Stomach (tissue), 9 donors: Measurements from ENCODE around the gene NYNRIN. TPM values are rescaled to one million over a fixed set of nuclear protein-coding genes. Genes with fewer than 3 reads are reported as not detected.

ENCODE experiments used
- DNase-seq, 2 donors: peaks; one replicate each; pipeline versions ENCODE4 v3.0.0 to v3.0.0-alpha.2; 2013 to 2019
- H3K27ac ChIP-seq, 5 donors: fragments of 200-600 bp in 4 of 5; sonication (generic) in 4 of 5; one replicate each; pipeline ENCODE4 v1.5.1; 2013 to 2019; ENCODE audit warnings: mild to moderate bottlenecking in 1 of 5, moderate library complexity in 1 of 5
- H3K27me3 ChIP-seq, 3 donors: fragments of 200-600 bp; sonication (generic); one replicate each; pipeline ENCODE4 v1.5.1; 2017 to 2019; ENCODE audit warnings: mixed run types in 1 of 3
- H3K36me3 ChIP-seq, 4 donors: fragments of 200-600 bp; sonication (generic); 1 replicate in 3 of 4; 2 replicates in 1 of 4; pipeline ENCODE4 v1.5.1; 2016 to 2019
- H3K4me1 ChIP-seq, 4 donors: fragments of 200-600 bp; sonication (generic); one replicate each; pipeline ENCODE4 v1.5.1; 2016 to 2019
- H3K4me3 ChIP-seq, 4 donors: fragments of 200-600 bp; sonication (generic) in 3 of 4; one replicate each; pipeline ENCODE4 v1.5.1; 2016 to 2019; ENCODE audit warnings: mild to moderate bottlenecking in 1 of 4
- H3K9me3 ChIP-seq, 4 donors: fragments of 200-600 bp; sonication (generic); one replicate each; pipeline ENCODE4 v1.5.1; 2016 to 2019
- CTCF ChIP-seq, 7 experiments: fragments of 450-650 bp in 4 of 7; fragments of 200-600 bp in 3 of 7; sonication (generic) in 3 of 7; IDR thresholded peaks; one replicate each; pipeline ENCODE4 v1.5.1; 2016 to 2019; ENCODE audit warnings: antibody characterized with exemption in 7 of 7, control low read depth in 2 of 7, mild to moderate bottlenecking in 1 of 7
- EP300 ChIP-seq: sonication (generic); formaldehyde crosslinking; IDR thresholded peaks from one replicate; pipeline ENCODE4 v1.6.1; 2017; ENCODE audit warnings: antibody characterized with exemption
- POLR2A ChIP-seq, 4 donors: fragments of 450-650 bp; IDR thresholded peaks; one replicate each; pipeline ENCODE4 v1.6.1; 2016; ENCODE audit warnings: antibody characterized with exemption in 4 of 4, control low read depth in 2 of 4, mild to moderate bottlenecking in 1 of 4, moderate library complexity in 1 of 4
- POLR2AphosphoS5 ChIP-seq, 3 donors: sonication (generic); formaldehyde crosslinking; IDR thresholded peaks; one replicate each; pipeline ENCODE4 v1.6.1; 2016; ENCODE audit warnings: antibody characterized with exemption in 3 of 3
- WGBS, 5 donors: extraction: QIAGEN DNeasy Blood & Tissue Kit in 3 of 5; methylation state at CpG; one replicate each; pipeline versions ENCODE4 v1.1.5 to v1.1.7; 2013 to 2018; 5-methylcytosine and 5-hydroxymethylcytosine counted together
- intact Hi-C: fragments of 100-400 bp; cut with DNase I; formaldehyde crosslinking; loops from one replicate; pipeline ENCODE4 v1.15.1; 2023; ENCODE audit warnings: low total_unique reads
- polyA plus RNA-seq, 3 donors: library from polyadenylated mRNA; stranded (reverse); fragments of 200-250 nt; gene quantifications; one replicate each; pipeline ENCODE4 v1.2.3, GENCODE V29; 2013
- total RNA-seq, 5 donors: library from RNA; depleted of rRNA; stranded (reverse); fragments of >200 nt; gene quantifications; one replicate each; pipeline versions ENCODE4 v1.1.0 to v1.2.3, GENCODE V29; 2014 to 2016
- donor health status: healthy with polysubstance abuse.
- donor health status: Bipolar disorder and iron deficiency.
- donor health status: healthy.

NYNRIN gene
- total and polyA plus RNA-seq, 8 donors = 2.3 to 16.0 (median 4.3) TPM

- H3K27me3 ChIP-seq = no peaks in the 10 kb centered on the region
- no peak overlapping the region for H3K4me3 ChIP-seq
- TF ChIP-seq CTCF (IDR thresholded peaks at IDR 0.05) = no peak
- no peak for TF ChIP-seq EP300
- H3K36me3 ChIP-seq = peaks cover 0 to 7% (median 6%) of the 10 kb centered on the region in 4 donors
- H3K4me1 ChIP-seq = no peaks in the 10 kb centered on the region
- WGBS, 5 donors = 72 to 92% (median 89%) methylated on average over 1 of the region's 1 CpG
- no peak for DNase-seq
- no peak overlapping the region for H3K27ac ChIP-seq
- peaks cover 0 to 8% (median 1%) of the 10 kb centered on the region in 4 donors for H3K9me3 ChIP-seq
- intact Hi-C loops = no loop called here
These were observed 59.9 kb downstream of the NYNRIN start for GRCh38 chr14:24458736-24459135.

- WGBS, 5 donors = 71 to 90% (median 87%) methylated on average over 3 of the region's 3 CpGs
- Histone ChIP-seq H3K4me1 (no peaks in the 10 kb centered on the region), H3K27ac (no peak overlapping the region), H3K36me3 (peaks cover 0 to 7% (median 6%) of the 10 kb centered on the region in 4 donors), H3K4me3 (no peak overlapping the region), H3K9me3 (peaks cover 0 to 8% (median 1%) of the 10 kb centered on the region in 4 donors), H3K27me3 (no peaks in the 10 kb centered on the region)
- intact Hi-C loops = no loop called here
- no peak for DNase-seq
- TF ChIP-seq CTCF (IDR thresholded peaks at IDR 0.05) (no peak), EP300 (no peak), POLR2A (IDR thresholded peaks at IDR 0.05) (no peak), POLR2AphosphoS5 (IDR thresholded peaks at IDR 0.05) (no peak)
These were observed 60.5 kb downstream of the NYNRIN start for GRCh38 chr14:24459331-24459730.

DNA sequence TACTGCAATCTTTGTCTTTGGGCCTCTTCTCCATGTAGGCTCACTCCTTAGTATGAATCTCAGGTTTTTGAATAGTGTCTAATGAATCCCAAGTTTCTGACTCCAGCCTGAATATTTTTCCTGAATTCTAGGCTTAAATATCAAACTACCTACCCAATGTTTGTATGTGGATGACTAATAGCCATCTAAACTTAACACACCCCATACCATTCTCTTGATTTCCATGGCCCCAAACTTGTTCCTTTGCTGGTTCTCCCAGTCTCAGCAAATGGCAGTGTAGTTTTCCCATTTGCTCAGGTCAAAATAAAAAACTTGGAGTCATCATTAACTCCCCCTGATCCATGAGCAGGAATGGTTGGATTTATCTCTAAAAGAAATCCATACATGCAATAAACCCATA lies 62.5 kb downstream of the NYNRIN start:
- intact Hi-C loops = no loop called here

GRCh38 chr14:24463017-24463883 lies 64.4 kb downstream of the NYNRIN start:
- H3K36me3 ChIP-seq = peaks cover 0 to 4% (median 1%) of the 10 kb centered on the region in 4 donors
- intact Hi-C loops = no loop called here
- H3K4me3 ChIP-seq = no peak overlapping the region
- no peak for DNase-seq
- no peak overlapping the region for H3K27ac ChIP-seq
- WGBS, 5 donors = 54 to 91% (median 67%) methylated on average over 4 to 5 of the region's 5 CpGs
- no peaks in the 10 kb centered on the region for H3K9me3 ChIP-seq
- TF ChIP-seq EP300 = no peak
- no peak for TF ChIP-seq POLR2AphosphoS5 (IDR thresholded peaks at IDR 0.05)
- no peak for TF ChIP-seq CTCF (IDR thresholded peaks at IDR 0.05)
- no peak for TF ChIP-seq POLR2A (IDR thresholded peaks at IDR 0.05)
- H3K4me1 ChIP-seq = no peaks in the 10 kb centered on the region
- no peaks in the 10 kb centered on the region for H3K27me3 ChIP-seq

More for the DNA sequence above, 62.5 kb downstream of the NYNRIN start:
- TF ChIP-seq POLR2AphosphoS5 (IDR thresholded peaks at IDR 0.05) (no peak), POLR2A (IDR thresholded peaks at IDR 0.05) (no peak), EP300 (no peak), CTCF (IDR thresholded peaks at IDR 0.05) (no peak)
- Histone ChIP-seq H3K27me3 (no peaks in the 10 kb centered on the region), H3K4me1 (no peaks in the 10 kb centered on the region), H3K27ac (no peak overlapping the region), H3K36me3 (peaks cover 0 to 7% (median 6%) of the 10 kb centered on the region in 4 donors), H3K4me3 (no peak overlapping the region), H3K9me3 (peaks cover 0 to 7% (median 1%) of the 10 kb centered on the region in 4 donors)
- DNase-seq = no peak
